IMR-90 (cell line): ENCODE results near the gene CAMSAP3. TPM values are rescaled to one million over a fixed set of nuclear protein-coding genes. Genes with fewer than 3 reads are reported as not detected.

Source experiments
- ATAC-seq: fragments of 200-7000 bp; cut with Tn5 transposase; 2 replicates; pipeline ENCODE4 v1.9.1; 2020; ENCODE audit warnings: low read depth, mild to moderate bottlenecking, moderate library complexity
- BruUV-seq: library from RNA; stranded (reverse); fragments of 400-500 nt; replicated peaks from 2 replicates; lab custom pipeline; 2021; lab: Mats Ljungman, UMichigan
- CTCF ChIA-PET: fragments of 300-600 bp; formaldehyde crosslinking; extraction: SDS; loops from one replicate; lab custom pipeline; 2021; ENCODE audit warnings: antibody characterized with exemption; lab: Yijun Ruan, JAX
- POLR2A ChIA-PET: fragments of 300-600 bp; sonication (Branson Sonifier 250); formaldehyde crosslinking; loops from one replicate; lab custom pipeline; 2022; ENCODE audit warnings: antibody characterized with exemption; ENCODE audit not compliant: unreplicated experiment; lab: Charles Lee
- DNase-seq: peaks from one replicate; pipeline ENCODE4 v3.0.0; 2013
- H2AFZ ChIP-seq: replicated peaks from 2 replicates; pipeline ENCODE3; 2013; ENCODE audit warnings: low read length, mild to moderate bottlenecking; ENCODE audit not compliant: poor library complexity
- H2AK5ac ChIP-seq: 2 replicates; pipeline ENCODE4 v1.6.1; 2013; ENCODE audit warnings: low read depth, low read length, inconsistent platforms
- H2AK9ac ChIP-seq: replicated peaks from 2 replicates; pipeline ENCODE3; 2013; ENCODE audit warnings: mild to moderate bottlenecking, low read depth, low read length, moderate library complexity; ENCODE audit not compliant: poor library complexity
- H2BK120ac ChIP-seq: 2 replicates; pipeline ENCODE4 v1.6.1; 2013; ENCODE audit warnings: low read depth, low read length, inconsistent platforms
- H2BK15ac ChIP-seq: 3 replicates; pipeline ENCODE4 v1.6.1; 2013; ENCODE audit warnings: low read depth, low read length, inconsistent platforms
- H2BK20ac ChIP-seq: 2 replicates; pipeline ENCODE4 v1.6.1; 2013; ENCODE audit warnings: low read depth, mild to moderate bottlenecking, inconsistent platforms, low read length, moderate library complexity
- H2BK5ac ChIP-seq: 2 replicates; pipeline ENCODE4 v1.6.1; 2013; ENCODE audit warnings: mild to moderate bottlenecking, low read depth, low read length, inconsistent platforms; ENCODE audit not compliant: poor library complexity, severe bottlenecking
- H3K14ac ChIP-seq: replicated peaks from 2 replicates; pipeline ENCODE4 v1.6.1; 2013; ENCODE audit warnings: low read depth, low read length, inconsistent platforms
- H3K18ac ChIP-seq: 2 replicates; pipeline ENCODE4 v1.6.1; 2013; ENCODE audit warnings: low read depth, low read length, control low read depth
- H3K23ac ChIP-seq: 2 replicates; pipeline ENCODE4 v1.6.1; 2013; ENCODE audit warnings: low read depth, low read length, inconsistent platforms
- H3K27ac ChIP-seq: 2 replicates; pipeline ENCODE4 v1.5.1; 2013; ENCODE audit warnings: mild to moderate bottlenecking, control low read depth, low read length; ENCODE audit not compliant: insufficient read depth
- H3K27me3 ChIP-seq: 2 replicates; pipeline ENCODE4 v1.6.1; 2013; ENCODE audit warnings: low read length; ENCODE audit not compliant: control insufficient read depth, insufficient read depth
- H3K36me3 ChIP-seq: 2 replicates; pipeline ENCODE4 v1.6.1; 2013; ENCODE audit warnings: low read length, mixed read lengths; ENCODE audit not compliant: control insufficient read depth, insufficient read depth
- H3K4ac ChIP-seq: 2 replicates; pipeline ENCODE4 v1.6.1; 2013; ENCODE audit warnings: low read depth, low read length, inconsistent platforms
- H3K4me1 ChIP-seq: 2 replicates; pipeline ENCODE4 v1.6.1; 2013; ENCODE audit warnings: low read length, mixed read lengths; ENCODE audit not compliant: control insufficient read depth, insufficient read depth
- H3K4me2 ChIP-seq: 2 replicates; pipeline ENCODE4 v1.6.1; 2013; ENCODE audit warnings: low read depth, mild to moderate bottlenecking, control low read depth, low read length, moderate library complexity
- H3K4me3 ChIP-seq: 2 replicates; pipeline ENCODE4 v1.5.1; 2013; ENCODE audit warnings: low read depth, mild to moderate bottlenecking, control low read depth, low read length, moderate library complexity; ENCODE audit not compliant: insufficient read depth
- H3K56ac ChIP-seq: 2 replicates; pipeline ENCODE4 v1.6.1; 2013; ENCODE audit warnings: low read length, inconsistent platforms; ENCODE audit not compliant: insufficient read depth; ENCODE audit errors: extremely low read depth
- H3K79me1 ChIP-seq, 2 experiments: 2 replicates each; pipeline ENCODE4 v1.6.1; 2013; ENCODE audit warnings: low read length in 2 of 2, inconsistent platforms in 1 of 2, low read depth in 1 of 2
- H3K9ac ChIP-seq: 2 replicates; pipeline ENCODE4 v1.6.1; 2013; ENCODE audit warnings: low read depth, low read length, control low read depth
- H3K9me1 ChIP-seq: 2 replicates; pipeline ENCODE4 v1.6.1; 2013; ENCODE audit warnings: low read length, inconsistent platforms; ENCODE audit not compliant: insufficient read depth
- H3K9me3 ChIP-seq: 2 replicates; pipeline ENCODE4 v1.6.1; 2013; ENCODE audit warnings: low read length; ENCODE audit not compliant: control insufficient read depth, insufficient read depth
- H4K20me1 ChIP-seq: 2 replicates; pipeline ENCODE4 v1.6.1; 2013; ENCODE audit warnings: low read length, inconsistent platforms; ENCODE audit not compliant: insufficient read depth
- H4K5ac ChIP-seq: 2 replicates; pipeline ENCODE4 v1.6.1; 2013; ENCODE audit warnings: mild to moderate bottlenecking, low read depth, low read length, control low read depth
- H4K8ac ChIP-seq, 2 experiments: 2 replicates each; pipeline ENCODE4 v1.6.1; 2013; ENCODE audit warnings: low read depth in 2 of 2, low read length in 2 of 2, control low read depth in 1 of 2, inconsistent platforms in 1 of 2
- H4K91ac ChIP-seq: 2 replicates; pipeline ENCODE4 v1.6.1; 2013; ENCODE audit warnings: low read depth, low read length, inconsistent platforms; ENCODE audit not compliant: insufficient read depth
- CEBPB ChIP-seq: IDR thresholded peaks from 2 replicates; pipeline ENCODE4 v1.6.1; 2012; ENCODE audit warnings: low read depth, low read length, improper control_type of control experiment
- CHD1 ChIP-seq: IDR thresholded peaks from 2 replicates; pipeline ENCODE4 v1.6.1; 2012; ENCODE audit warnings: low read depth, low read length, improper control_type of control experiment
- MAFK ChIP-seq: IDR thresholded peaks from 2 replicates; pipeline ENCODE4 v1.6.1; 2012; ENCODE audit warnings: low read depth, low read length, improper control_type of control experiment
- WGBS, 2 experiments: methylation state at CpG; one replicate each; pipeline versions ENCODE4 v1.1.5 to v1.1.7; 2013; ENCODE audit warnings: missing lambda C conversion rate in 2 of 2; ENCODE audit not compliant: insufficient read length in 1 of 2; ENCODE audit errors: extremely low coverage in 2 of 2; 5-methylcytosine and 5-hydroxymethylcytosine counted together
- dilution Hi-C: fragments of 300-500 bp; cut with HindIII; formaldehyde crosslinking; loops from one replicate; pipeline ENCODE4 v1.14.3; 2018; ENCODE audit warnings: low sequenced_read_pairs; ENCODE audit not compliant: unreplicated experiment
- in situ Hi-C: fragments of 300-500 bp; cut with MboI; formaldehyde crosslinking; loops from 3 replicates; pipeline ENCODE4 v1.14.3; 2019; ENCODE audit warnings: low sequenced_read_pairs, inconsistent platforms, mixed read lengths
- intact Hi-C: fragments of 100-400 bp; cut with micrococcal nuclease; formaldehyde crosslinking; loops from 2 replicates; pipeline ENCODE4 v1.10.0; 2022
- polyA plus RNA-seq, 3 experiments: library from polyadenylated mRNA; depleted of rRNA; stranded (reverse); fragments of >200 nt; gene quantifications; 2 replicates each; pipeline ENCODE4 v1.2.3, GENCODE V29; 2012; ENCODE audit warnings: low replicate concordance in 1 of 3
- total RNA-seq: library from RNA; depleted of rRNA; stranded (reverse); fragments of >200 nt; gene quantifications from 2 replicates; pipeline ENCODE4 v1.2.3, GENCODE V29; 2012
- TF ChIP-seq, protein P1 (sequence below): fragments of 150-350 bp; IDR thresholded peaks from 2 replicates; pipeline ENCODE4 v1.6.1; 2017; ENCODE audit warnings: mild to moderate bottlenecking, antibody characterized with exemption, low read length, low read depth

Gene CAMSAP3
- total and polyA plus RNA-seq, 2 of the 4 experiments (the other 2 are of a cell fraction) = not detected

DNA sequence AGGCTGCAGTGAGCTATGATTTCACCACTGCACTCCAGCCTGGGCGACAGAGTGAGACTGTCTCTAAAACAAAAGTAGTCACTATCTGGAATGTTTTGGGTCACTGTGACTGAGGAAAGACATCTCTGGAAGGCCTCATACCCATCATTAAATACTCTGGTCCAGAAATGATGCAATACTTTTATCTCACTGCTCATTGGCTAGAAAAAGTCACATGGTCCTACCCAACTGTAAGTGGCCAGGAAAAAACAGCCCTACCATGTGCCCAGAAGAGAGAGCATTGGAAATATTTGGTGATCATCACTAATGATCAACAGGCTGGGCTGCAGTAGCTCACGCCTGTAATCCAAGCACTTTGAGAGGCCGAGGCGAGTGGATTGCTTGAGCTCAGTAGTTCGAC, 30.3 kb upstream of the CAMSAP3 start:
- no TSS peak for BruUV-seq
- Histone ChIP-seq H3K9ac (no peak overlapping the region), H3K9me1 (no peaks in the 10 kb centered on the region), H2BK20ac (no peak overlapping the region), H4K20me1 (no peaks in the 10 kb centered on the region), H3K23ac (no peak overlapping the region), H2BK15ac (no peak overlapping the region), H3K18ac (no peak overlapping the region), H3K36me3 (peaks cover 11% of the 10 kb centered on the region; the same call in 1 of the 2 replicates), H3K9me3 (no peaks in the 10 kb centered on the region), H3K4me1 (no peaks in the 10 kb centered on the region), H4K91ac (no peak overlapping the region), H3K56ac (no peak overlapping the region), H3K27me3 (no peaks in the 10 kb centered on the region), H2BK120ac (no peak overlapping the region), H4K8ac (no peak overlapping the region), H3K4ac (no peak overlapping the region), H4K5ac (no peak overlapping the region), H3K4me2 (no peak overlapping the region), H2AK5ac (no peak overlapping the region), H3K79me1 (no peaks in the 10 kb centered on the region), H2AFZ (no peak overlapping the region), H3K4me3 (no peak overlapping the region), H3K14ac (no peak overlapping the region), H2BK5ac (no peak overlapping the region), H2AK9ac (no peak overlapping the region), H3K27ac (no peak overlapping the region)
- intact Hi-C loops (no loop called here), dilution Hi-C loops (no loop called here), in situ Hi-C loops (loop anchor here (5.0 kb wide), 1 partner anchor 237 kb away; no protein-coding TSS in a partner anchor)
- CTCF ChIA-PET = interaction anchor here (4.8 kb wide), 1 partner anchor 235 kb away, joined by 53 read pairs; no protein-coding TSS in a partner anchor
- POLR2A ChIA-PET = interaction anchor here (0.7 kb wide), 1 partner anchor 116 kb away, joined by 4 read pairs; the partner anchor contains the start of gene TRAPPC5
- WGBS, 2 experiments = no CpG with 5 or more reads among the region's 5 CpGs
- DNase-seq (no peak), ATAC-seq (no peak)
- no peak for TF ChIP-seq CHD1
- no peak for TF ChIP-seq MAFK
- TF ChIP-seq, protein P1, sequence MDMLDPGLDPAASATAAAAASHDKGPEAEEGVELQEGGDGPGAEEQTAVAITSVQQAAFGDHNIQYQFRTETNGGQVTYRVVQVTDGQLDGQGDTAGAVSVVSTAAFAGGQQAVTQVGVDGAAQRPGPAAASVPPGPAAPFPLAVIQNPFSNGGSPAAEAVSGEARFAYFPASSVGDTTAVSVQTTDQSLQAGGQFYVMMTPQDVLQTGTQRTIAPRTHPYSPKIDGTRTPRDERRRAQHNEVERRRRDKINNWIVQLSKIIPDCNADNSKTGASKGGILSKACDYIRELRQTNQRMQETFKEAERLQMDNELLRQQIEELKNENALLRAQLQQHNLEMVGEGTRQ = peak; percentile 63; the same call in 1 of the 2 replicates
- TF ChIP-seq CEBPB = peak; percentile 87
